ENCODE results near the gene CHRNA3.

The CHRNA3 gene

GRCh38 chr15:78620527-78621421, at the start of gene CHRNA3:
Gene CHRNA3 (minus strand): TSS chr15:78620996. CDS start chr15:78620794, 202 bp downstream.
- Mint-ChIP-seq H3K4me1 (peaks cover 24% of the 10 kb centered on the region), H3K27ac (no peak within 1 kb of the TSS), H3K4me3 (peak within 1 kb of the TSS; percentile 28 to 66), H3K9me3 (no peaks in the 10 kb centered on the region), H3K27me3 (peaks cover 64% of the 10 kb centered on the region)
- ATAC-seq (no peak), DNase-seq (no peak)

DNA sequence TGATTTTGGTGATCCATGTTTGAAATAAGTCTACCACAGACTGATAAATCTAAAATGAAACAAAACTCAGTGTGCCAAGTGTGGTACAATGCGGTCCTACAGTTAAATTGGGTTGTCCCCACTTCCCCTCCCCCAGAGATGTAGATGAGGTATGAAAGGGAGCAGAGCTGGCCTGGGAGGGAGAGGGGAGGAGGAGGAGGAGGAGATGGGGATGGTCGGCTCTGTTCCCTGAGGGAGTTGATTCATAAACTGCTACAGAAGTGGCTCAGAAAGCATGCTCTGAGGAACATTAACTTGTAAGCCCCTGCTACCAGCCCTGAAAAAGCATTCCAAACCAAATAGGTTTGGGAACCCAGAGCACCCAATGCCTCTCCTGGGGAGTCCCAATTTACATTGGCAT, 48.2 kb upstream of the CHRNA3 start:
- no peak for ATAC-seq
- Mint-ChIP-seq H3K9me3 (no peaks in the 10 kb centered on the region), H3K27ac (no peak overlapping the region), H3K27me3 (peaks cover 6% of the 10 kb centered on the region), H3K4me1 (peaks cover 10% of the 10 kb centered on the region), H3K4me3 (no peak overlapping the region)
- no peak for DNase-seq

- ATAC-seq (no peak), DNase-seq (no peak)
- Mint-ChIP-seq H3K27ac (peak overlapping the region in 1 of 2 donors; percentile 55), H3K4me1 (peaks cover 10% of the 10 kb centered on the region), H3K27me3 (peaks cover 6% of the 10 kb centered on the region), H3K9me3 (no peaks in the 10 kb centered on the region), H3K4me3 (no peak overlapping the region)
Observed at GRCh38 chr15:78667578-78668236, 46.9 kb upstream of the CHRNA3 start.

GRCh38 chr15:78666010-78666409, 45.2 kb upstream of the CHRNA3 start:
- DNase-seq (no peak), ATAC-seq (no peak)
- H3K27me3 Mint-ChIP-seq, result peaks cover 6% of the 10 kb centered on the region
- no peaks in the 10 kb centered on the region for H3K9me3 Mint-ChIP-seq
- peaks cover 10% of the 10 kb centered on the region for H3K4me1 Mint-ChIP-seq
- no peak overlapping the region for H3K27ac Mint-ChIP-seq
- H3K4me3 Mint-ChIP-seq, result no peak overlapping the region

DNA sequence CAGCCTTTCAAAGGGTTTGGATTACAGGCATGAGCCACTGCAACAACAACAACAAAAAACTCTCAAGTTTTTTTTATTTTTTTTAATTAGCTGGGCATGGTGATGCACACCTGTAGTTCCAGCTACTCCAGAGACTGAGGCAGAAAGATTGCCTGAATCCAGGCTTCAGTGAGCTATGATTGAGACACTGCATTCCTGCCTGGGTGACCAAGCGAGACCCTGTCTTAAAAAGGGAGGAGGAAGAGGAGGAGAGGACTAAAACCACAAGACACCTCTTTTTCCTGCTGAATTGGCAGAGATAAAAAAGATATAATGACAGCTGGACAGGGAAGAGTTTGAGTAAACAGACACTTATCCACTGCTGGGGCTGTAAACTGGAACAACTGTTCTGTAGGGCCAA, 42.9 kb upstream of the CHRNA3 start:
- Mint-ChIP-seq H3K27me3 (peaks cover 6% of the 10 kb centered on the region), H3K9me3 (no peaks in the 10 kb centered on the region), H3K4me1 (peaks cover 10% of the 10 kb centered on the region), H3K27ac (no peak overlapping the region), H3K4me3 (no peak overlapping the region)
- DNase-seq (no peak), ATAC-seq (no peak)

DNA sequence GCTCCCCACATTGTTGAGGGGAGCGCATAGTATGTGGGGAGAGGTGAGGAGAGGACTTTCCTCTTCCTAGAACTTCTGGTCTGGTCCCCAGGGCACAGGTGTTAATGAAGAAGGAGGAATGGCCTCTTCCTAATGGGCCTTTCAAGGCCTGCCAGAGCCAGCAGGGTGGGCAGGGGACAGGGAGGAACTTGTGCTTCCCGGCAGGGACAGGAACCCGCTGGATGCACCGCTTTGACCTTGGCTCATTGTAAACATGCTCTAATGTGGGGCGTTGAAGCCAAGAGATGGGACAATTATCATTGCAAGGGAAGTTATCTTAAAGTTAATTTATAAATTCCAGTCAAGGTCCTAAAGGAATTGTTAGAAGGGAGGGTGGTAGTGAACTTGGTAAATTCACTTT, 41.2 kb upstream of the CHRNA3 start:
- ATAC-seq, result no peak
- Mint-ChIP-seq H3K4me3 (no peak overlapping the region), H3K9me3 (no peaks in the 10 kb centered on the region)

GRCh38 chr15:78661001-78661400, 40.2 kb upstream of the CHRNA3 start:
- H3K4me1 Mint-ChIP-seq, result peaks cover 6% of the 10 kb centered on the region
- H3K4me3 Mint-ChIP-seq, result no peak overlapping the region
- DNase-seq (no peak), ATAC-seq (no peak)
- H3K9me3 Mint-ChIP-seq, result no peaks in the 10 kb centered on the region
- H3K27me3 Mint-ChIP-seq, result no peaks in the 10 kb centered on the region
- no peak overlapping the region for H3K27ac Mint-ChIP-seq

More for the DNA sequence above, 41.2 kb upstream of the CHRNA3 start:
- Mint-ChIP-seq H3K27ac (no peak overlapping the region), H3K27me3 (no peaks in the 10 kb centered on the region), H3K4me1 (peaks cover 10% of the 10 kb centered on the region)
- no peak for DNase-seq

DNA sequence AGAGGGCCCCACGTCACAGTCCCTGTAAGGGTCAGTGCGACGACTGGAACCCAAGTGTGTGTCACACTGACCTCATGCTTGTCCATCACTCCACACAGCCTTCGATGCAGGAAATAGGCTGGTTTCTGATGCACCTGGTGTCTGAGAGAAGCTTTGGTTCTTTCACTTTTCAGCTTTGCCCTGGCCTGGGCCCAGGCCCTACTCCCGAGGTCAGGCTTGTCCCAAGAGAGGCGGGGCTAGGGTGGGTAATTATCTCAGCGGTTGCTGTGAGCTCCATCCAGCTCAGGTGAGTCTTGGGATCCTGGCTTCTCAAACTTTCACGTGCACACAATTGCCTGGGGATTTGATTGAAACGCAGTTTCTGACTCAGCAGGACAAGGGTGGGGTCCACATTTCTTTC, 39.8 kb upstream of the CHRNA3 start:
- no peak overlapping the region for H3K27ac Mint-ChIP-seq
- H3K27me3 Mint-ChIP-seq, result no peaks in the 10 kb centered on the region
- no peaks in the 10 kb centered on the region for H3K9me3 Mint-ChIP-seq
- H3K4me3 Mint-ChIP-seq, result no peak overlapping the region
- peaks cover 2% of the 10 kb centered on the region for H3K4me1 Mint-ChIP-seq
- DNase-seq, result no peak
- ATAC-seq, result no peak

DNA sequence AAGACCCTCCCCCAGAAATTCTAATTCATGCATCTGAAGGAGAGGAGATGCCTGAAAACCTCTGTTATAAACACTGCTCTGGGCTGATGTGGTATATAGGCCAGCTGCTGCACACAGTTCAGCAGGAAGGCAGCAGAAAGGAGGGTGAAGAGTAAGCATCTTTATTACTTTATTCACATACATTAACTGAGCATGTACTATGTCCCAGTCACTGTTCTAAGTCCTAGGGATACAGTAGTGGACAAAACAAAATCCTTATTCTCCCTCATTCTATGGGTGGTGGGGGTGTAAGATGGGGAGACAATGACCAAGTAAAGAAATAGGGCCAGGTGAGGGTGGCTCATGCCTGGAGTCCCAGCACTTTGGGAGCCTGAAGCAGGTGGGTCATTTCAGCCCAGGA, 38.0 kb upstream of the CHRNA3 start:
- no peak overlapping the region for H3K4me3 Mint-ChIP-seq
- no peaks in the 10 kb centered on the region for H3K9me3 Mint-ChIP-seq
- H3K27me3 Mint-ChIP-seq, result no peaks in the 10 kb centered on the region
- DNase-seq, result no peak
- peak overlapping the region in 1 of 2 donors; percentile 59 for H3K27ac Mint-ChIP-seq
- ATAC-seq, result no peak
- H3K4me1 Mint-ChIP-seq, result no peaks in the 10 kb centered on the region

- no peak for DNase-seq
- Mint-ChIP-seq H3K27me3 (no peaks in the 10 kb centered on the region), H3K4me1 (no peaks in the 10 kb centered on the region), H3K27ac (no peak overlapping the region), H3K9me3 (no peaks in the 10 kb centered on the region), H3K4me3 (no peak overlapping the region)
- no peak for ATAC-seq
Observed at GRCh38 chr15:78654272-78654671, 33.5 kb upstream of the CHRNA3 start.

- no peak overlapping the region for H3K27ac Mint-ChIP-seq
- H3K4me1 Mint-ChIP-seq, result no peaks in the 10 kb centered on the region
- H3K27me3 Mint-ChIP-seq, result no peaks in the 10 kb centered on the region
- H3K4me3 Mint-ChIP-seq, result no peak overlapping the region
- no peaks in the 10 kb centered on the region for H3K9me3 Mint-ChIP-seq
- DNase-seq (no peak), ATAC-seq (no peak)
Observed at GRCh38 chr15:78651930-78652615, 31.3 kb upstream of the CHRNA3 start.

DNA sequence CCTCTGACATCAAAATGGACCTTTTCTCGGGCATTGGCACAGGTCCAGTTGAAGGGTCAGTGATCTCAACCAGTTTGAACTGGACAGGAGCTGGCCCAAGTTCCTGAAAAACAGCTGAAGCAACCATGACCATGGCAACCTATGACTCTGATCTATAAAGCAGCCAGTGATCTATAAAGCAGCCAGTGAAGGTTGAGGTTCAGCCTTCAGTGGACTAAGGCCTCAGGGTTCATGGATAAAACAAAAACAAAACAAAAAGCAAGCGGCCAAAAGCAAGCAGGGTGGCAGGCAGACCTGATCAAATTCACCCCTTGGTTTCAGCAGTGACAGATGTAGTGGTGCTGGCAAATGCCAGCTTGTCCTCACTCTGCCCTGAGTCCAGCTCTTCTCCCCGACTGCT, 30.2 kb upstream of the CHRNA3 start:
- Mint-ChIP-seq H3K9me3 (no peaks in the 10 kb centered on the region), H3K4me1 (no peaks in the 10 kb centered on the region), H3K27ac (peak overlapping the region in 1 of 2 donors; percentile 82), H3K4me3 (no peak overlapping the region), H3K27me3 (no peaks in the 10 kb centered on the region)
- DNase-seq, result no peak
- no peak for ATAC-seq

- Mint-ChIP-seq H3K9me3 (no peaks in the 10 kb centered on the region), H3K27me3 (no peaks in the 10 kb centered on the region), H3K4me1 (no peaks in the 10 kb centered on the region), H3K27ac (peak overlapping the region; percentile 22 to 28), H3K4me3 (no peak overlapping the region)
- no peak for ATAC-seq
- DNase-seq, result no peak
Observed at GRCh38 chr15:78650022-78650421, 29.2 kb upstream of the CHRNA3 start.

DNA sequence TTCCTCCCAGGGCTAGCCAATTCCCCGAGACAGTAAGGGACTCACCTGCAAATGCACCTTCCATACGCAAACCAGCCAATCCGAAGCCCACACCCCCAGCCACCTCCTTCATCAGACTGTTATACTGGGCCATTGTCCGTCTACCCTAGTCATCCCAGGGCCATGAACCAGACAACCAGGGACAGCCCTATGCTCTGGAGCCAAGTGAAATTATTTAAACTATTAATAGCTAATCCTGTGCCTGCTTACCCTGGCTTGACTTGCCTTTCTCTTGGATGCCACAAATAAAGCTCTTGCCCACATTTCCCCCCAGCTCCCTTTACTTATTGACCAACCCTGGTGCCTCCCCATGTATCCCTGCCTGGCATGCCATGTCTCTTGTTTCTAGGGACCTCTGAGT, 24.2 kb upstream of the CHRNA3 start:
- no peak for DNase-seq
- no peaks in the 10 kb centered on the region for H3K9me3 Mint-ChIP-seq
- H3K4me1 Mint-ChIP-seq, result peaks cover 16% of the 10 kb centered on the region
- no peak overlapping the region for H3K4me3 Mint-ChIP-seq
- H3K27ac Mint-ChIP-seq, result no peak overlapping the region
- no peak for ATAC-seq
- H3K27me3 Mint-ChIP-seq, result no peaks in the 10 kb centered on the region

DNA sequence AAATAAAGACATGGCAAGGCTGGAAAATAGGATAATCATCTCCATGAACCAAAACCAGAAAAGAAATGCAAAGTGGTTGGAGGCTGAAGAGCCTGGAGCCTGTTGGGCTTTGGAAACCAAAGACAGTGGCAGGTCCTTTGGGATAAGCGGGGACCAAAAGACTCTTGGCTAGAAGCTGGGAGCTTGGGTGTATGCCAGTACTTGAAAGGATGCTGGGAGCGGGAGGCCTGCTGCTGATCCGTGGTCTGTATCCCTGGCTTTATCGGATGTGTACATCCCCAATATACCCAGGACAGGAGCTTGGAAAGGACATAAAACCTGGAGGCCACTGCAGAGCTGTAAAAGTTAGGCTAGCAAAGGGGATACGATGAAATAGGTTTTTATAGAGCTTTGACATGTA, 21.5 kb upstream of the CHRNA3 start:
- H3K4me1 Mint-ChIP-seq, result peaks cover 16% of the 10 kb centered on the region
- H3K27ac Mint-ChIP-seq, result no peak overlapping the region
- no peak overlapping the region for H3K4me3 Mint-ChIP-seq
- H3K27me3 Mint-ChIP-seq, result peaks cover 15% of the 10 kb centered on the region
- DNase-seq (no peak), ATAC-seq (no peak)
- no peaks in the 10 kb centered on the region for H3K9me3 Mint-ChIP-seq

- DNase-seq (no peak), ATAC-seq (no peak)
- peak overlapping the region; percentile 31 to 75 for H3K4me3 Mint-ChIP-seq
- H3K27me3 Mint-ChIP-seq, result peaks cover 20% of the 10 kb centered on the region
- no peaks in the 10 kb centered on the region for H3K9me3 Mint-ChIP-seq
- no peak overlapping the region for H3K27ac Mint-ChIP-seq
- H3K4me1 Mint-ChIP-seq, result peaks cover 16% of the 10 kb centered on the region
Observed at GRCh38 chr15:78641749-78642275, 21.0 kb upstream of the CHRNA3 start.

Data from stimulated activated naive CD8-positive, alpha-beta T cell treated with anti-CD3 and anti-CD28 coated beads, Interleukin-15, amount 100 ng/mL, for 72 hours (primary cell).